SU-DHL-6 (cell line): Measurements from ENCODE around the gene SOX5.

Experiments used
- H2AFZ ChIP-seq: fragments of 200-600 bp; sonication (generic); 2 replicates; pipeline ENCODE4 v1.6.1; 2014; ENCODE audit warnings: low read depth, mild to moderate bottlenecking, moderate library complexity, mixed read lengths, antibody characterized with exemption, low read length; ENCODE audit not compliant: severe bottlenecking
- H3F3A ChIP-seq: fragments of 200-600 bp; shearing (Covaris generic); 2 replicates; pipeline ENCODE4 v1.6.0; 2016; ENCODE audit warnings: antibody characterized with exemption, mild to moderate bottlenecking; ENCODE audit not compliant: insufficient read depth
- H3K27ac ChIP-seq: fragments of 200-600 bp; sonication (generic); 2 replicates; pipeline ENCODE4 v1.5.1; 2016; ENCODE audit warnings: low read depth, mild to moderate bottlenecking, low read length, moderate library complexity, mixed read lengths
- H3K27me3 ChIP-seq: fragments of 200-600 bp; sonication (generic), shearing (Covaris generic); 2 replicates; pipeline ENCODE4 v1.6.0; 2014; ENCODE audit warnings: mild to moderate bottlenecking, low read length
- H3K36me3 ChIP-seq: fragments of 200-600 bp; sonication (generic); 2 replicates; pipeline ENCODE4 v1.6.1; 2014; ENCODE audit warnings: mild to moderate bottlenecking, low read length, mixed read lengths
- H3K4me2 ChIP-seq: fragments of 300-600, 200-600 bp; shearing (Covaris generic), sonication (generic); 2 replicates; pipeline ENCODE4 v1.6.0; 2014; ENCODE audit warnings: low read length, low read depth, mild to moderate bottlenecking; ENCODE audit not compliant: poor library complexity, severe bottlenecking
- H3K4me3 ChIP-seq: fragments of 200-600 bp; sonication (generic); 2 replicates; pipeline ENCODE4 v1.5.1; 2014; ENCODE audit warnings: antibody characterized with exemption, low read length, mild to moderate bottlenecking, mixed read lengths; ENCODE audit not compliant: insufficient read depth, poor library complexity, severe bottlenecking
- H3K79me2 ChIP-seq: fragments of 200-600 bp; sonication (generic); 2 replicates; pipeline ENCODE4 v1.6.1; 2014; ENCODE audit warnings: mild to moderate bottlenecking, low read length, moderate library complexity; ENCODE audit not compliant: insufficient read depth
- H3K9ac ChIP-seq: fragments of 200-600 bp; sonication (generic); 2 replicates; pipeline ENCODE4 v1.7.0; 2014; ENCODE audit warnings: mild to moderate bottlenecking, low read length
- H3K9me2 ChIP-seq: fragments of 200-600 bp; sonication (generic); replicated peaks from 2 replicates; pipeline ENCODE4 v1.6.1; 2014; ENCODE audit warnings: low read length; ENCODE audit not compliant: insufficient read depth
- H3K9me3 ChIP-seq: fragments of 200-600 bp; sonication (generic); 2 replicates; pipeline ENCODE4 v1.6.1; 2014; ENCODE audit warnings: low read length, mixed read lengths; ENCODE audit not compliant: insufficient read depth
- H4K20me1 ChIP-seq: fragments of 200-600 bp; sonication (generic); 2 replicates; pipeline ENCODE4 v1.6.1; 2014; ENCODE audit warnings: low read depth, mild to moderate bottlenecking, antibody characterized with exemption, low read length, moderate library complexity, mixed read lengths
- EZH2phosphoT487 ChIP-seq: fragments of 200-600 bp; sonication (generic), shearing (Covaris generic); conservative IDR thresholded peaks from 2 replicates; pipeline ENCODE4 v1.6.1; 2018; ENCODE audit warnings: mild to moderate bottlenecking, antibody characterized with exemption, low read length, moderate library complexity, mixed read lengths
- TF ChIP-seq, protein P1 (sequence below): fragments of 200-600 bp; sonication (generic); IDR thresholded peaks from one replicate; pipeline ENCODE4 v1.5.1; 2017; ENCODE audit warnings: antibody characterized with exemption, mild to moderate bottlenecking, low read length, moderate library complexity; ENCODE audit not compliant: insufficient read depth, poor library complexity, severe bottlenecking

Gene SOX5

DNA sequence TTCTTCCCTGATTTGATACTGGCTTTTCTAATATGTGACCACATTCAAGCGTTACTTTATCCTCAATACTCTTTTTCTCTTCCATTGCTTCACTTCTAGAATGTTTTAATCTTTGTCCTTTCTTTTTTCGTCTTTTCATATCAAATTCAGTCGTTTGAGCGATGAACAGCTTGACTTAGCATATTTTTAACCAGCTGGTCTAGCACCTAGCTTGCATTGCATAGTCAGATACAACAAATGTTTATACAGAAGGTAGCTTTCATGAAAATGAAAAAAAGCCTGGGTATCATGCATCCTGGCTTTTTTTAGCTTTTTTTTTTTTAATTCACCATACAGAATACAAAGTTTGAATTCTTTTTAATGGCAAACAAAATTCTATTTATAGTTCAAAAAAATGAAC, 1.2 kb downstream of the SOX5 start:
- Histone ChIP-seq H3F3A (no peaks in the 10 kb centered on the region), H3K36me3 (no peaks in the 10 kb centered on the region), H4K20me1 (no peaks in the 10 kb centered on the region)

DNA sequence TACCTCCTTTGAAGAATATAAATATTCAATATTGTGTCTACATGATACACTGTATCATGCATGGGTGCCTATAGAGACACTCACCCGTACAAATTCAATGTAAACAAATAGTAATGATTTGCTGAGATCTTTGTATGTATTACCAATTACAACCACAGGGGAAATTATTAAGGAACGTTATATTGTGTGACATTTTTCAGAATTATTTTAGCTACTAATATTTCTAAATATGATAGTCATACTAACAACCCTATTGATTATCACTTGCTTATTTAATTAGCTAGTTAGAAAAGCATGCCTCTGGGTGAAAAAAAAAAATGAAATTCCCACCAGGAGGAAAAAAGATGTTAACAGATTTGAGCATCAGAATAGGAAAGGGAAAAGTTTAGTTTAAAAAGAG, 2.1 kb downstream of the SOX5 start:
- H4K20me1 ChIP-seq = no peaks in the 10 kb centered on the region
- H3K9me3 ChIP-seq = no peaks in the 10 kb centered on the region
- no peaks in the 10 kb centered on the region for H3K36me3 ChIP-seq
- H2AFZ ChIP-seq = no peak overlapping the region
- H3K79me2 ChIP-seq = no peaks in the 10 kb centered on the region
- H3F3A ChIP-seq = no peaks in the 10 kb centered on the region
- no peak overlapping the region for H3K4me3 ChIP-seq
- TF ChIP-seq, protein P1, sequence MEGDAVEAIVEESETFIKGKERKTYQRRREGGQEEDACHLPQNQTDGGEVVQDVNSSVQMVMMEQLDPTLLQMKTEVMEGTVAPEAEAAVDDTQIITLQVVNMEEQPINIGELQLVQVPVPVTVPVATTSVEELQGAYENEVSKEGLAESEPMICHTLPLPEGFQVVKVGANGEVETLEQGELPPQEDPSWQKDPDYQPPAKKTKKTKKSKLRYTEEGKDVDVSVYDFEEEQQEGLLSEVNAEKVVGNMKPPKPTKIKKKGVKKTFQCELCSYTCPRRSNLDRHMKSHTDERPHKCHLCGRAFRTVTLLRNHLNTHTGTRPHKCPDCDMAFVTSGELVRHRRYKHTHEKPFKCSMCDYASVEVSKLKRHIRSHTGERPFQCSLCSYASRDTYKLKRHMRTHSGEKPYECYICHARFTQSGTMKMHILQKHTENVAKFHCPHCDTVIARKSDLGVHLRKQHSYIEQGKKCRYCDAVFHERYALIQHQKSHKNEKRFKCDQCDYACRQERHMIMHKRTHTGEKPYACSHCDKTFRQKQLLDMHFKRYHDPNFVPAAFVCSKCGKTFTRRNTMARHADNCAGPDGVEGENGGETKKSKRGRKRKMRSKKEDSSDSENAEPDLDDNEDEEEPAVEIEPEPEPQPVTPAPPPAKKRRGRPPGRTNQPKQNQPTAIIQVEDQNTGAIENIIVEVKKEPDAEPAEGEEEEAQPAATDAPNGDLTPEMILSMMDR = no peak
- H3K9ac ChIP-seq = no peak overlapping the region
- no peak overlapping the region for H3K27ac ChIP-seq
- no peak overlapping the region for H3K4me2 ChIP-seq
- no peaks in the 10 kb centered on the region for H3K27me3 ChIP-seq
- H3K9me2 ChIP-seq = no peaks in the 10 kb centered on the region

More for the DNA sequence above, 1.2 kb downstream of the SOX5 start:
- no peaks in the 10 kb centered on the region for H3K9me2 ChIP-seq
- H3K4me2 ChIP-seq = no peak overlapping the region
- TF ChIP-seq, protein P1 = no peak
- TF ChIP-seq EZH2phosphoT487 = no peak
- no peak overlapping the region for H2AFZ ChIP-seq
- H3K9me3 ChIP-seq = no peaks in the 10 kb centered on the region
- H3K27ac ChIP-seq = no peak overlapping the region
- no peaks in the 10 kb centered on the region for H3K79me2 ChIP-seq
- H3K9ac ChIP-seq = no peak overlapping the region
- no peaks in the 10 kb centered on the region for H3K27me3 ChIP-seq
- no peak overlapping the region for H3K4me3 ChIP-seq

DNA sequence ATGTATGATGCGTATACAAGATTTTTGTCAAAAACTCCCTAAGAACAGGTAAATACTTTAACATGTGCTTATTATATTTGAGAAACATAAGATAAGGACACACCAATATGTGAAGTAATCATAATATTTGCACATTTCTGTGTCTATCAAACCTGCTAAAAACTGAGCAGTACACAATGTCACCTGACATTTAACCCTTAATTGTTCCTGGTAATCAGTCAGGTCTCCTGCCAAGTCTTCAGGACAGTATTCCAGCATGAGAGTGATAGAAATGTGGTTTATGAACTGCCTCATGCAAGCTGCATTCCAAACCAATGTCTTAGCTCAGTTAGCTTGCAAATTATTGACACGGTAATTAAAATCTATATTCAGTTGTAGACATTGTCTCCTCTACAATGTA, 4.2 kb downstream of the SOX5 start:
- Histone ChIP-seq H3K36me3 (no peaks in the 10 kb centered on the region), H3K9ac (no peak overlapping the region), H2AFZ (no peak overlapping the region), H3F3A (no peaks in the 10 kb centered on the region), H3K27me3 (no peaks in the 10 kb centered on the region), H3K79me2 (no peaks in the 10 kb centered on the region), H4K20me1 (no peaks in the 10 kb centered on the region), H3K4me3 (no peak overlapping the region), H3K9me2 (no peaks in the 10 kb centered on the region), H3K27ac (no peak overlapping the region), H3K4me2 (no peak overlapping the region), H3K9me3 (no peaks in the 10 kb centered on the region)
- TF ChIP-seq, protein P1 = no peak
- no peak for TF ChIP-seq EZH2phosphoT487

DNA sequence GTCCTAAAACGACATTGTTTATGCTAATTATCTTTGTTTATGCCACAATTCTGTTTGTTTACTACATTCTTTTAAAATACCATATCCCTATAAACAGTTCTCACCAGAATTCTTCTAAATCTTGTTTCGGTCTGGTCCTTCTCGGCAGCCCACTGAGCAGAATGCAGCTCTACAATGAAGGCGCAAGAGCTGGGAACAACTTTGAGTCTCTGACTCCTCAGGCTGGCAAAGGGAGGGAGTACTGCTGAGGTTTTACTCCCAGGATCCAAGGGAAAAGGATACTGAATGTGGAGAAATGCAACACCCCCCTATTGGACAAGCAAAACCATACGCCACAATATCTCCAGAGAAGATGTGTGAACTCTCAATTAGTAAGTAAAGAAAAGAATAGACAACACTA, 5.4 kb downstream of the SOX5 start:
- no peak overlapping the region for H2AFZ ChIP-seq
- no peak overlapping the region for H3K4me2 ChIP-seq
- H3K9ac ChIP-seq = no peak overlapping the region
- H3F3A ChIP-seq = no peaks in the 10 kb centered on the region
- no peaks in the 10 kb centered on the region for H3K79me2 ChIP-seq
- no peaks in the 10 kb centered on the region for H4K20me1 ChIP-seq
- TF ChIP-seq, protein P1 = no peak
- TF ChIP-seq EZH2phosphoT487 = no peak
- H3K27ac ChIP-seq = no peak overlapping the region
- no peaks in the 10 kb centered on the region for H3K9me2 ChIP-seq
- no peaks in the 10 kb centered on the region for H3K36me3 ChIP-seq
- H3K9me3 ChIP-seq = no peaks in the 10 kb centered on the region
- H3K4me3 ChIP-seq = no peak overlapping the region
- H3K27me3 ChIP-seq = no peaks in the 10 kb centered on the region
